Effector memory CD8-positive, alpha-beta T cell (primary cell): ENCODE results near the gene LAMP1.
"Not testable (repeated sequence)": the region's sequence is repeated elsewhere in the genome, so short reads cannot be mapped to it uniquely, and the experiment has no call there.

ENCODE experiments used
- ATAC-seq: fragments of 150-1000 bp; cut with Tn5 transposase; replicated peaks from 2 replicates; pipeline ENCODE4 v1.10.0; 2021; ENCODE audit warnings: mild to moderate bottlenecking, moderate library complexity
- DNase-seq, 3 experiments: peaks; one replicate each; pipeline ENCODE4 v3.0.0; 2021
- H3K27ac Mint-ChIP-seq, 2 donors: one replicate each; pipeline ENCODE4 v1.8.0; 2022; ENCODE audit warnings: mild to moderate bottlenecking in 2 of 2, mixed read lengths in 2 of 2, moderate library complexity in 2 of 2
- H3K27me3 Mint-ChIP-seq, 2 donors: one replicate each; pipeline ENCODE4 v1.8.0; 2022; ENCODE audit warnings: mixed read lengths in 2 of 2
- H3K36me3 Mint-ChIP-seq: one replicate; pipeline ENCODE4 v1.8.0; 2022; ENCODE audit warnings: mild to moderate bottlenecking, moderate library complexity, mixed read lengths; ENCODE audit not compliant: insufficient read depth
- H3K4me1 Mint-ChIP-seq, 2 donors: one replicate each; pipeline ENCODE4 v1.8.0; 2022; ENCODE audit warnings: low read depth in 2 of 2, mixed read lengths in 2 of 2
- H3K4me3 Mint-ChIP-seq, 2 donors: one replicate each; pipeline ENCODE4 v1.8.0; 2022; ENCODE audit warnings: mild to moderate bottlenecking in 2 of 2, mixed read lengths in 2 of 2, moderate library complexity in 2 of 2
- H3K9me3 Mint-ChIP-seq, 2 donors: one replicate each; pipeline ENCODE4 v1.8.0; 2022; ENCODE audit warnings: mixed read lengths in 2 of 2
- total RNA-seq, 9 experiments: gene quantifications; one replicate each; lab custom pipeline; 2026; lab: John Stamatoyannopoulos, UW

Gene LAMP1
- total RNA-seq: 124 to 210 (median 177) reads per million in 9 experiments

DNA sequence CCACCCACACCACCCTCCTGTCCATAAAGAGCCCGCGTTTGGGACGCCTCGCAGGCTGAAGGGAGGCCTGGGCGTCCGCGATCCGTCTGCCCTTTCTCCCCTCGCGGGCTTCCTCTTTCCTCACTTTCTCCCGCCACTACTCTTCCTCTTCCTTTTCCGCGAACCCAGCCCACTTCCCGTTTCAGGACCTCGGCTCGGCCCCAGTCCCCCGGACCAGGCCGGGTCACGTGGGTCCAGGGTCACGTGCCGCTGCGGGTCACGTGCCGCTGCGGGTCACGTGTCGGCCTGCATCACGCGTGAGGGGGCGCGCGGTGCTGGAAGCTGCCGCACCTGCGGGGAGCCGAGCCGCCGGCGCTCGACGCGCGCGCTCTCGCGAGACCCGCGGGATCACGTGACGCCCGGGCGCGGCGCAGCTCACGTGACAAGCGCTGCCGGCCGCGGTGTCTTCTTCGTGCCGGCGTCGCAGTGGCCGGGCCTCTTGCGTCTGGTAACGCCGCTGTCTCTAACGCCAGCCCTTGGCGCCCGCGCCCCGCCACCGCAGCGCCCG is at the start of gene LAMP1:
TSS of gene LAMP1 (plus strand) at position 417 of the 547 bp plus-strand sequence. CDS start 196 bp downstream, outside the sequence.
- Mint-ChIP-seq H3K36me3 (peaks cover 46% of the 10 kb centered on the region), H3K27ac (peak within 1 kb of the TSS; percentile 99 to 100), H3K27me3 (peaks cover 25 to 33% of the 10 kb centered on the region in 2 donors), H3K4me1 (peaks cover 35 to 37% of the 10 kb centered on the region in 2 donors), H3K9me3 (peaks cover 2 to 7% of the 10 kb centered on the region in 2 donors), H3K4me3 (peak within 1 kb of the TSS; percentile 83 to 93)
- peak; percentile 79 for ATAC-seq
- DNase-seq: peak; percentile 99 to 100 (median 99)

DNA sequence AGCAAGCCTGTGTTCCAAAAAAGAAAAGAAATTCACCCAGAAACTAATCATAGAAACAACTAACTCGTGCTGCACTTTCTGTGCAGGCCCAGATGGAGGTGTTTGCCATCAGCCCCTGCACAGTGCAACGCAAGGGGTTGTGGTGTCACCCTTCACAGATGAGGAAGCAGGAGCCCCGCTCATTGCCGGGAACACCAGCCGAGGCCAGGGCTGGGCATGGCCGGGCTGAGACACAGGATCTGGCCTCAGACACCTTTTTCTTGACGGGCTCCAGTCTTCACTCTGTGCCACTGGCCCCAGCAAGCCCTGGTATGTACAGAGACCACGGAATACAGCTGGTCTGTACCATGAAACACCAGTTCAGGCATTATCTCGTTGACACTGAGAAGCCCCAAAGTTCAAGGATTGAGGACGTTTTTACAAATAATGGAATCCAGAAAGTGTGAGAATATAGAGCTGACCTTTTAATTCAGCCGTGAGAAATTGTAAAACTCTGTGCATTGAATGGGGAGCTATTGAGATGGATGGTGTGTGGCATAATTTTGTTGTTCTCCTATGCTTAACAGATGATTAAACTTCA is 44.4 kb upstream of the LAMP1 start:
- Mint-ChIP-seq H3K36me3 (peaks cover 77% of the 10 kb centered on the region), H3K9me3 (no peaks in the 10 kb centered on the region), H3K27ac (peak overlapping the region in 1 of 2 donors; percentile 11), H3K4me3 (no peak overlapping the region), H3K4me1 (peaks cover 0 to 5% of the 10 kb centered on the region in 2 donors), H3K27me3 (no peaks in the 10 kb centered on the region)
- ATAC-seq: no peak
- DNase-seq: no peak

DNA sequence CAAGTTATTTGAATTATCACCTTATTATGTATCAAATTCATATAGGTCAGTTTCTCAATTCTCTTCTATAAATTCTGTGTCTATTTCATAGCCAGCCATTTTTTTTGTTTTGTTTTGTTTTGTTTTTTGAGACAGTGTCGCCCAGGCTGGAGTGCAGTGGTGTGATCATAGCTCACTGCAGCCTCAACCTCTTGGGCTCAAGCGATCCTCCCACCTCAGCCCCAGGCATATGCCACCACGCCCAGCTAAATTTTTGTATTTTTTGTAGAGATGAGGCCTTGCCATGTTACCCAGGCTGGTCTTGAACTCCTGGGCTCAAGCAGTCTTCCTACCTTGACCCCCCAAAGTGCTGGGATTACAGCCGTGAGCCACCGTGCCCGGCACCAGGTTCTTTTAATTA is 39.1 kb upstream of the LAMP1 start:
- not testable (repeated sequence) for H3K4me3 Mint-ChIP-seq, H3K27me3 Mint-ChIP-seq, ATAC-seq, DNase-seq, H3K9me3 Mint-ChIP-seq, H3K4me1 Mint-ChIP-seq
- peaks cover 79% of the 10 kb centered on the region for H3K36me3 Mint-ChIP-seq
- peak overlapping the region in 1 of 2 donors; percentile 35 for H3K27ac Mint-ChIP-seq

DNA sequence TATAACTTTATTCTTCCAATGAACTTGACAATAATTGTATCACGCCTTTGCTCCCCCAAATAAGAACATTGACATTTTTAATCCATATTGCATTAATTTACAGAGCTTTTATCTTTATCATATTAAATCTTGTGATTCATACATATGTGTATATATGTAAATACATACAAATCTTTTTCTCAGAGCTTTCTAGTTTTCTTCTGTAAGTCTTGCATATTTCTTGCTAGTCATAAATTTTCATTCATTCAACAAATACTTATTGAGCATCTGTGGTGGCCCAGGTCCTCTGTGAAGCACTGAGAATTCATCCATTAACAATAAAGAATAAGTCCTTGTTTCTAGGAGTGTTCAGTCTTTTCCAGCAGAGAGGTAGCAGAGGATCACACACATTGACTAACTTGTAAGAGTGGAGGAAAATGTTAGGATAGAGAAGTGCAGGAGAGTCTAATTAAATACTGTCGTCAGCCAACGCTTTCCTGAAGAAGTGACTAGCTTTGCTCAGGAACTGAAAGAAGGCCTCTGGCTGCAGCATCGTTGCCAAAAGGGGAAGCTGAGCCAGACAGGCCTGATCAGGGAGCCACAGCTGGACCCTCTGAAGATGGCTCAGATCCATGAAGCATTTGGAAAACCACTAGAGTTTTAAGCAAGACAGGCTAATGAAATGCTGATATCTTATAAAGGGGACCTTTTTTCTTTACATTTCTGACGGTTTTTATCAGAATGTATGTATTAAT is 38.6 kb upstream of the LAMP1 start:
- peaks cover 0 to 8% of the 10 kb centered on the region in 2 donors for H3K4me1 Mint-ChIP-seq
- H3K27me3 Mint-ChIP-seq: no peaks in the 10 kb centered on the region
- no peaks in the 10 kb centered on the region for H3K9me3 Mint-ChIP-seq
- peaks cover 78% of the 10 kb centered on the region for H3K36me3 Mint-ChIP-seq
- H3K4me3 Mint-ChIP-seq: no peak overlapping the region
- ATAC-seq: no peak
- H3K27ac Mint-ChIP-seq: peak overlapping the region in 1 of 2 donors; percentile 35
- DNase-seq: no peak

DNA sequence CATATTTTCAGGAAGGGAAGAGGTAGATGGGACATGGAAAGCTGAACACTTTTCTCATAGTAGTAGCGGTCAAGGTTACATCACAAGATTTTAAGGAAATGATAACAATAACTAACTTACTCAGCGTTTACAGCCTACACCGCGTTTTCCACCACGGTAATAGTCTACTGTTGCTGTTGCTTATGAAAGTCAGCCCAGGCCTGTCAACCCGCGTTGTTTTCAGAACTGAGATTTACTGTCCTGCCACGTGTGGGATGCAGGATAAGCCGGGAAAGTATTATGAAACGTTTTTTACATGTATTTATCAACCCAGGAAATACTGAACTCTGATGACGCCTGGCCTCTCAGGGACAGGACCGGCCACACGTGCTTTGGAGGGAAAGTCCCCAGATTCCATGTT is 36.0 kb upstream of the LAMP1 start:
- H3K27ac Mint-ChIP-seq: no peak overlapping the region
- no peaks in the 10 kb centered on the region for H3K27me3 Mint-ChIP-seq
- peaks cover 61% of the 10 kb centered on the region for H3K36me3 Mint-ChIP-seq
- no peaks in the 10 kb centered on the region for H3K9me3 Mint-ChIP-seq
- H3K4me3 Mint-ChIP-seq: no peak overlapping the region
- peaks cover 0 to 8% of the 10 kb centered on the region in 2 donors for H3K4me1 Mint-ChIP-seq
- ATAC-seq: no peak
- DNase-seq: no peak

DNA sequence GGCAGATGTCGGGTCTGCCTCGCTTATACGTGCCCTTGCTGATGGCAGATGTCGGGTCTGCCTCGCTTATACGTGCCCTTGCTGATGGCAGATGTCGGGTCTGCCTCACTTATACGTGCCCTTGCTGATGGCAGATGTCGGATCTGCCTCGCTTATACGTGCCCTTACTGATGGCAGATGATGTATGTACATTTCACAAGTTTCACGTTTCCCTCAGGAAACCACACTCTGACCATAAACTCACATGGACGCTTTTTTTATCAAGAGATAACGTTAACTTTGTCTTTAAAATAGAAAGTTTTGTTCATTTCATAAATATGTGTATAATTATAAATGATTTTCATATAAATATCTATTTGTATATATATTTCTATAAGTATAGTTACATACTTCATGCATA is 34.0 kb upstream of the LAMP1 start:
- H3K27me3 Mint-ChIP-seq, H3K4me3 Mint-ChIP-seq, H3K9me3 Mint-ChIP-seq, ATAC-seq, H3K27ac Mint-ChIP-seq, H3K4me1 Mint-ChIP-seq, DNase-seq: not testable (repeated sequence)
- peaks cover 46% of the 10 kb centered on the region for H3K36me3 Mint-ChIP-seq

DNA sequence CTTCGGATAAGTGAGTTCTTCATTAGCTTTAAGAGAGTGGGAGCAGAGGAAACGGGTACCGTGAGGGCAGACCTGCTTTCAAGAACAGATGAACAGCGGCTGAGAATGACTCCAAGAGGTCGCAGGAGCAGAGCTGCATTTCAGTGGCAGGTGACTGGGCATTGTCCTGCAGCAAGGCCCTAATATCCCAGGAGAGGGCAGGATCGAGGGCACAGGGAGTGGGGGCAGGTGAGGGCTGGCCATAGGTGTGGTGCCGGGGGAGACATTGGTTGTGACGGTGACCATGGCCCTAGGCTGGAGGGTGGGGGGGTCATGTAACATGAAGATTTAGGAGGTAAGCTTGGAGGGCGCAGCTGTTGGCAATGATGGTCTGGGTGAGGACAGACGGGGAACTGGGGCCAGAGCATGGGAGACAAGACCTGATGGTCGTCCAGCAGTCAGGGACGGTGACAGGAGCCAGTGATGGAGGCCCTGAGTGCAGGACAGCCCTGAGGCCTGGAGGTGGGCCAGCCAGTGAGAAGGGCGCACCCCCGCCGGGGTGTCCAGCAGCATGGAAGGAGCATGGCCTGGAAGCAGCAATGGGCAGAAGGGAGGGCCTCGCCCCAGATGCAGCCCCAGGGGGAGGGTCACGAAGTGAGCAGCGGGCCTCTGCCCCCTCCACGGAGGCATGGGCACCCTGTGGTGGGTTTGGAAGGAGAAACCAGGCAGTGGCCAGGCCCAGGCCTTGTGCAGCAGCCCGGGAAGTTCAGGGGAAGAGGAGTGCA is 29.2 kb upstream of the LAMP1 start:
- Mint-ChIP-seq H3K4me1 (no peaks in the 10 kb centered on the region), H3K4me3 (no peak overlapping the region), H3K27ac (no peak overlapping the region), H3K36me3 (peaks cover 9% of the 10 kb centered on the region), H3K27me3 (no peaks in the 10 kb centered on the region), H3K9me3 (no peaks in the 10 kb centered on the region)
- ATAC-seq (no peak), DNase-seq (no peak)

- H3K4me1 Mint-ChIP-seq: no peaks in the 10 kb centered on the region
- no peaks in the 10 kb centered on the region for H3K9me3 Mint-ChIP-seq
- H3K36me3 Mint-ChIP-seq: no peaks in the 10 kb centered on the region
- ATAC-seq (no peak), DNase-seq (no peak)
- H3K27me3 Mint-ChIP-seq: peaks cover 0 to 2% of the 10 kb centered on the region in 2 donors
- peak overlapping the region in 1 of 2 donors; percentile 65 for H3K27ac Mint-ChIP-seq
- H3K4me3 Mint-ChIP-seq: no peak overlapping the region
Observed at GRCh38 chr13:113272031-113272430, 25.0 kb upstream of the LAMP1 start.

DNA sequence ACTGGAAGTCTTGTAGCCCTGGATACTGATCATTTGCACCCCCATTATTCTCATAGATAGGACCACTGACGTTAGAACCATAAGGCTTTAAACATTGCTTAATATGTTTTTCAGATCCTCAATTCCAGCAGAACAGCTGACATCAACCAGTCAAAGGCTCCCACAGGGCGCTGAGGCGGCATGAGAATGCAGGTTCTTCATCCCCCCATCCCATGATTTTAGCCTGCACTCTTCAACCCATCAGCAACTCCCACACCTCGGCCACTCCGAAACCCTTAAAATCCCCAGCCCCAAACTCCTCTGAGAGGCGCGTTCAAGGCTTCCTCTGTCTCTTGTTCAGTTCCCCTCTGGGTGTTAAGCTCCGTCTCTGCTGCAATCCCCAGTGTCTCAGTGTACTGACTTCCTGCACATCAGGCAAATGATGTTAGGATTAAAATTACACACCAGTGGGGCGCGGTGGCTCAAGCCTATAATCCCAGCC is 24.3 kb upstream of the LAMP1 start:
- peaks cover 0 to 6% of the 10 kb centered on the region in 2 donors for H3K27me3 Mint-ChIP-seq
- no peak overlapping the region for H3K4me3 Mint-ChIP-seq
- H3K4me1 Mint-ChIP-seq: no peaks in the 10 kb centered on the region

DNA sequence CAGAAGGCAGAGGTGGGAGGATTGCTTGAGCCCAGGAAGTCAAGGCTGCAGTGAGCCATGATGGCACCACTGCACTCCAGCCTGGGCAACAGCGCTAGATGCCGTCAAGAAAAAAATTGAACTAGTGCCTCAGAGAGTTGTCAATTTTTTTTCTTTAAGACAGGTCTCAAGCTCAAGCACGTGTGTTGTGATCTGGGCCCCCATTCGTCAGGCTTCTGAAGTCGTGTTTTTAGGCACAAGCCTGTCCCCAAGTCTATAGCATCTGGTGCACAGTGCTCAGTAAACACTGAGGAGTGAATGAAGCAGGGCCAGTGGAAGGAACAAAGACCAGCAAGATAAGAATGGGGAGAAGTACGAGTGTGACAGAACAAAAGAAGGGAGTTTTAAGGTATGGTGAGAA is 23.7 kb upstream of the LAMP1 start:
- H3K36me3 Mint-ChIP-seq: no peaks in the 10 kb centered on the region
- DNase-seq (no peak), ATAC-seq (no peak)
- no peak overlapping the region for H3K4me3 Mint-ChIP-seq
- H3K27me3 Mint-ChIP-seq: peaks cover 1 to 6% of the 10 kb centered on the region in 2 donors
- H3K9me3 Mint-ChIP-seq: no peaks in the 10 kb centered on the region
- no peak overlapping the region for H3K27ac Mint-ChIP-seq
- H3K4me1 Mint-ChIP-seq: no peaks in the 10 kb centered on the region

More for the DNA sequence above, 24.3 kb upstream of the LAMP1 start:
- ATAC-seq (no peak), DNase-seq (no peak)
- H3K9me3 Mint-ChIP-seq: no peaks in the 10 kb centered on the region
- H3K36me3 Mint-ChIP-seq: no peaks in the 10 kb centered on the region
- H3K27ac Mint-ChIP-seq: no peak overlapping the region

DNA sequence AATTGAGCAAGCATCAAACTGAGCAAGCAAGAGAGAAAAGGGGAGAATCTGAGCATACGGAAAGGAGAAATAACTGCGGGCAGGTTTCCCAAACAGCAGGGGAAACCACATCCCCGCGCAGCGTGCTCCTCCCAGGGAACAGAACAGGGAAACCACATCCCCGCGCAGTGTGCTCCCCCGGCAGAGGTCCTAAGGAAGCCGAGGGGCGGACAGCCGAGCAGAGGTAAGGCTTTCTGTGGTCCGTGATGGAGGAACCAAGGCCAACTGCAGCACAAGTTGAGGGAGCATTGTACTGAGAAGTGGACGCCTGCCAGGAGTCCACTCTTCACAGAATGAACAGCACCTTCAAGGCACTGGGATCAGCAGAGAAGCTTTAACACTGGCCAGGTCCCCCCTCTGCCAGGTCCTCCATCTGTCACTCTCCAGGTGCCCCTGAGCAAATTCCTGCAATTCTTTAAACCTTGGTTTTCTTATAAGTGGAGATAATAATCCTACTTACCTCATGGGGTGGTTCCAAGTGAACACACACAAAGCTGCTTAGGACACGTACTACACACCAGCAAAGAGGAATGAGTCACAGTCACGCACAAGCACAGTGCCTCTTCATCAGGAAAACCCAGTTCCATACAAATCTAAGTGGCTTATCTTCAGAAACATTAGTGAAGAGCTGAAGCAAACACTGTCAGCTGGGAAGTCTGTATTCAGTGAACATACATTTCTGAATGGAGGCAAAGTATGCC is 23.0 kb upstream of the LAMP1 start:
- Mint-ChIP-seq H3K27ac (no peak overlapping the region), H3K4me3 (no peak overlapping the region), H3K27me3 (peaks cover 8 to 13% of the 10 kb centered on the region in 2 donors), H3K4me1 (no peaks in the 10 kb centered on the region), H3K36me3 (no peaks in the 10 kb centered on the region), H3K9me3 (no peaks in the 10 kb centered on the region)
- DNase-seq (no peak), ATAC-seq (no peak)

GRCh38 chr13:113274721-113275120 is 22.3 kb upstream of the LAMP1 start:
- DNase-seq: no peak
- H3K27ac Mint-ChIP-seq: no peak overlapping the region

GRCh38 chr13:113275387-113275786 is 21.7 kb upstream of the LAMP1 start:
- Mint-ChIP-seq H3K27me3 (peaks cover 10 to 14% of the 10 kb centered on the region in 2 donors), H3K27ac (no peak overlapping the region), H3K36me3 (no peaks in the 10 kb centered on the region), H3K9me3 (no peaks in the 10 kb centered on the region), H3K4me3 (no peak overlapping the region), H3K4me1 (no peaks in the 10 kb centered on the region)
- DNase-seq: no peak
- ATAC-seq: no peak

More at GRCh38 chr13:113274721-113275120, 22.3 kb upstream of the LAMP1 start:
- Mint-ChIP-seq H3K27me3 (peaks cover 10 to 14% of the 10 kb centered on the region in 2 donors), H3K36me3 (no peaks in the 10 kb centered on the region), H3K9me3 (no peaks in the 10 kb centered on the region), H3K4me3 (no peak overlapping the region), H3K4me1 (no peaks in the 10 kb centered on the region)
- no peak for ATAC-seq
